Hypothalamus (tissue), 51 donors: ENCODE data around the gene ZNF783.
"Not testable (repeated sequence)": the region's sequence is repeated elsewhere in the genome, so short reads cannot be mapped to it uniquely, and the experiment has no call there.

Experiments
- DNase-seq, 51 donors: peaks; one replicate each; lab custom pipeline; 2025; lab: John Stamatoyannopoulos, UW

The ZNF783 gene

DNA sequence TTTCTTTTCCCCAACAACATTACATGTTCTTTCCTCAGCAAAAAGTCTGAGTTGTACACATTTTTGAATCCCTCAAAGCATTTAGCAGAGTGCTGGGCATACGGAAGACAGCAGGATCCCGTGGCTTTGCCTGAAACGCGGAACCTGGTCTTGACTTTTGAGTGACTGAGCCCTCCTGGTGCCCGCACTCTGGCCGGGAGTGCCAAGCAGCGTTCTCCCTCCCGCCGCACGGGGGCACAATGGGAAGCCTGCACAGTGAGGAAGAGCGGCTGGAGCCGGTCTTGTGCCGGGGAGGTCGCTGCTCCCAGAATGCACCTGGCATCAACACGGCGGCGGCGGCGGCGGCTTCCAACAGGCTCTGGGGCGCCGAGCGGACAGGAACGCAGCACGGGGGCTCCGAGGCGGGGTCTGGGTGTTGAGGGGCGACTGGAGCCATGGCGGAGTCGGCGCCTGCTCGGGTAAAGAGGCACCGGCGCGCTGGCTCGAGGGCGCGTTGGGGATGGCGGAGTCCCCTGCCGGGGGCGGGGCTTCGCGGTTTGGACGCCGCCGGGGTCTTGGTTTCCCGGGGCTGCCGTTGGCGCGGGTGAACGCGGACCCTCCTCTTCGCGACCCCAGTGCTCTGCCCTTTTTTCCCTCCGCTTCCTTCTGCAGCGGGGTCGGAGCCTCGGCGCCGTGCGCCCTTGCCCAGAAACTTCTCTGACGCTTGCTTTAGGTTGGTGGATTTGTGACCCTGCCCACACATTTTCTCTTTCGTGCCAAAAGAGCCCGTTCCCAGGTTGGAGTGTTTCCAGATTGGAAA, 22.5 kb upstream of the ZNF783 start, which contains the start of gene ZNF212:
TSS of gene ZNF212 (plus strand) at position 307 of the 799 bp plus-strand sequence. CDS start at position 435, 128 bp downstream.
- peak; percentile 30 to 91 (median 84) for DNase-seq

DNA sequence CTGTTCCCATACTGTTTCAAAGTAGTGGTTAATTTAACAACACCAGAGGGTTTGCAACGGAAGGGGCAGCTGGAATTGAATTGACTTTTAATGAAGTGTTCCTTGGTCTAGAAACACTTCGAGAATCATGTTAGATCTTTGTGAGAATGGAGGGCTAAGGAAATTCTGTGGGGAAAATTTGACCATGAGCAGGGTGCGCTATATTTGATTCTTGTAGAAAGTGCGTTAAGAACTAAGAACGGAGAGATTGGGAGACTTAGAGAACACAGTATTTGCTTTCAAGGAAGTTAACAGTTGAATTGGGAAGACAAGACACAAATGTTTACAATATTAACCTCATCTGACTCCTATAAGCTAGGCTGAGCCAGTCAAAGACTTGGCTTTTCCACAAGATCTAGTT, 21.4 kb upstream of the ZNF783 start:
- DNase-seq = no peak

DNA sequence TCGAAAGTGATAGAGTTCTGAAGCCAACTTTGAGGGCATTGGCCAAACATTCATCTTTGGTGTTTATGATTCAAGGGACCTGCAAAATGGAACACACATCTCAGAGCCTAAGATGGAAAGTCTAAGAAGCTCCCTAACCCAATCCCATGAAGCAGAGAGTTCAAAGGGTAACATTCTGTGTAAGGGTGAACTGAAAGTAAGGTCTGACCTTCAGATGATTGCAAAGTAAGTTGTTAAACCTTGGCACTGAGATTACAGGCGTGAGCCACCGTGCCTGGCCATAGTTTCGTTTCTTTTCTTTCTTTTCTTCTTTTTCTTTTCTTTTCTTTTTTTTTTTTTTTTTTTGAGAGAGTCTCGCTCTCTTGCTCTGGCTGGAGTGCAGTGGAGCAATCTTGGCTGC, 20.3 kb upstream of the ZNF783 start:
- DNase-seq = no peak

DNA sequence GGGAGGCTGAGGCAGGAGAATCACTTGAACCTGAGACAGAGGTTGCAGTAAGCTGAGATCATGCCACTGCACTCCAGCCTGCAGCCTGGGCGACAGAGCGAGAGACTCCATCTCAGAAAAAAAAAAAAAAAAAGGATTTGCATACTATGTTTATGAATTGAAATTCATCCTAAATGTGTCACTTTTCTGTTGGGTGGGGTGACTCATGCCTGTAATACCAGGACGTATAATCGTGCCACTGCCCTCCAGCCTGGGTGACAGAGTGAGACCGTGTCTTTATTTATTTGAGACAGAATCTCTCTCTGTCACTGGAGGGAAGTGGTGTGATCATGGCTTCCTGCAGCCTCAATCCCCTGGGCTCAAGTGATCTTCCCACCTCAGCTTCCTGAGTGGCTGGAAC, 16.8 kb upstream of the ZNF783 start:
- DNase-seq = no peak

DNA sequence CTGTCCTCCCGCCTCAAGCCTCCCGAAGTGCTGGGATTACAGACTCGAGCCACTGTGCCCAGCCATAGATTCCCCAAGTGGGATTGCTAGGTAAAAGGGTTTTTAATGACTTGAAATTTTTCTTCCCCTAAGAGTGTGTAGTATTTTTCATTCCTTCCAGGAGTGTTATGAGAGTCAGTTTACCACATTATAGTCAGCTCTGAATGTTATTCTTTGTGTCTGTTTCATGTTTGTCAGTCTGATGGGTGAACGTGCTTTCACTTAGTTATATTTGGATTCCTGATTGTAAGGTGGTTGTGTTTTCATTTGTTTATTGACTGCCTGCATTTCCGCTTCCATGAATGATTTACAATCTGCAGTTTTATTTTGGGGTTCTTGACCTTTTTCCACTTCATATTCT, 16.3 kb upstream of the ZNF783 start:
- DNase-seq = no peak

DNA sequence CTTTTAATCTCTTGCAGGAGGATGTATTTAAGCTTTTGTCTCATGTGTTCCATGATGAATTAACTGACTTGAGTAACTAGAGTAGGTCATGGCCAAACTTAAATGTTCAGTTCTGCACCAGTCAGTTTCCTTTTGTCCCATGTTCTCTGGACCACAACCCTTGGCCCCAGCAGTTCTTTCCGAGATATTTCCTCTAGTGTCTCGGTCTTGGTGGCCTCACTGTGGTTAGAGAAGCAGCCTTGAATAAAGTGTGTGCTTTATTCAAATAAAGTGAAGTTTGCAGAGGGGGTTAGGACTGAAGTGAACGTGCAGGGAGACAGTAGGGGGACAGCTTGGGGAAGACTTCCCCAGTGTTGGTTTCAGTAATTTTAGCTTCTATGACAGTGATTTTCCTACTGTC, 13.2 kb upstream of the ZNF783 start:
- DNase-seq = no peak

DNA sequence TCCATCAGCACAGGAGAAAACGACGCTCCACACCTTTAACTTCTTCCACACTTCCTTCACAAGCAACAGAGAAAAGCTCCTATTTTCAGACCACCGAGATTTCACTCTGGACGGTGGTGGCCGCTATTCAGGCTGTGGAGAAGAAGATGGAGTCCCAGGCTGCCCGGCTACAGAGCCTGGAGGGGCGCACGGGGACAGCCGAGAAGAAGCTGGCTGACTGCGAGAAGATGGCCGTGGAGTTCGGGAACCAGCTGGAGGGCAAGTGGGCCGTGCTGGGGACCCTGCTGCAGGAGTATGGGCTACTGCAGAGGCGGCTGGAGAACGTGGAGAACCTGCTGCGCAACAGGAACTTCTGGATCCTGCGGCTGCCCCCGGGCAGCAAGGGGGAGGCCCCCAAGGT, 11.8 kb upstream of the ZNF783 start:
- DNase-seq = not testable (repeated sequence)

DNA sequence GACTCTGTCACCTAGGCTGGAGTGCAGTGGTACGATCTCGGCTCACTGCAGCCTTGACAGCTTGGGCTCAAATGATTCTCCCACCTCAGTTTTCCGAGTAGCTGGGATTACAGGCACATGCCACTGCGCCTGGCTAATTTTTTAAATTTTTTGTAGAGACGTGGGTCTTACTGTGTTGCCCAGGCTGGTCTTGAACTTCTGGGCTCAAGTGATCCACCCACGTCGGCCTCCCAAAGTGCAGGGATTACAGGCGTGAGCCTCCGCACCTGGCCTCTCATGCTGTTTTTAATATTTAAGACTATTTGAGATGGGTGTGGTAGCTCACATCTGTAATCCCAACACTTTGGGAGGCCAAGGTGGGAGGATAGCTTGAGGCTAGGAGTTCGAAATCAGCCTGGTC, 10.5 kb upstream of the ZNF783 start:
- not testable (repeated sequence) for DNase-seq

DNA sequence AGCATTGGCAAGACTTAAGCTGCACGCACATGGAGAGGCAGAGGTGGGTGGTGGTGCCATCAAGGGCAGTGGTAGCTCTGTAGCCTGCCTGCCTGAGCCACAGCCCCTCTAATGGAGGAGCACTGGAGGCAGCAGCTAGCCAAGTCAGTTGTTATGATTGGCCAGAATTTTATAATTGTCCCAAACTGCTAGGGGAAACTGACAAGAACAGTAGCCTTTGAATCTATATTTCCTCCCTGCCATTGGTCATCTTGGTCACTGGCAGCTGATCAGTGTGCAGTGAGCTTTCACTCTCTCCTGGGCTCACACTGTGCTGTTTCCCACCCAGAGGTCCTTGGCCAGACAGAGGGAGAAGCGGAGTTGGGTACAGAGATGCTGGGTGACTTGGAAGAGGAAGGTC, 9.6 kb upstream of the ZNF783 start:
- DNase-seq = no peak

DNA sequence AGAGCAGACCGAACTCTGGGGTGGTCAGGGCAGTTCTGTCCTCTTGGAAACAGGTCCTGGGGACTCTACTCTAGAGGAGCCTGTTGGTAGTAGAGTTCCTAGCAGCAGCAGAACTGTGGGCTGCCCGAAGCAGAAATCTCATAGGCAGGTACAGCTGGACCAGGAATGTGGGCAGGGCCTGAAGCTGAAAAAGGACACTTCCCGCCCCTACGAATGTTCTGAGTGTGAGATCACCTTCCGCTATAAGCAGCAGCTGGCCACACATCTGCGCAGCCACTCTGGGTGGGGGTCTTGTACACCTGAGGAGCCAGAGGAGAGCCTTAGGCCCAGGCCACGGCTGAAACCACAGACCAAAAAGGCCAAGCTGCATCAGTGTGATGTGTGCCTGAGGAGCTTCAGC, 8.3 kb upstream of the ZNF783 start:
- no peak for DNase-seq

DNA sequence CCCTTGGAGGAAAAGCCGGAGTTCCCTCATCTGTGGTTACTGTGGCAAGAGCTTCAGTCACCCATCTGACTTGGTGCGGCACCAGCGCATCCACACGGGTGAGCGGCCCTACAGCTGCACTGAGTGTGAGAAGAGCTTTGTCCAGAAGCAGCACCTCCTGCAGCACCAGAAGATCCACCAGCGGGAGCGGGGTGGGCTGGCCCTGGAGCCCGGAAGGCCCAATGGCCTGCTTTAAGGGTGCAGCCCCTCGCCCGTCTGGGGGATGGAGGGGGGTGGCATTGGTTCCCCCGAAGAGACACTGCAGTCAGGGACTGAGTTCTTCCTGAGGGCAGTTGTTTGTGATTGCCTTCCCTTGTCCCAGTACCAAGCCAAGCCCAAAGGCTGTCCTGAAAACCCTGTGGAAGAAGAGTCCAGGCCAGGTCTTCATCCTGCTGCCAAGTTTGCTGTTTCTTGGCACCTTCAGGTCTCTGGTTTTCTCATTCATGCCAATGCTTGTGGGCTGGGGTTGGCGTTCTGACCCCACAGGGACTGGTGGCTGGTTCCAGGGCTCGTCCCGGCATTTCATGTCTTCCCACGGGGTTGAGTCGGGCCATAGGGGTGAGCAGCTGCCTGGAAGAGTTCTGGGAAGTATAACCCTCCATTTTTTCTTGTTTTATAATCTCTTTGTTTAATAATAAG, 7.7 kb upstream of the ZNF783 start:
- peak in 12 of 51 donors; percentile 3 to 44 (median 22) for DNase-seq

DNA sequence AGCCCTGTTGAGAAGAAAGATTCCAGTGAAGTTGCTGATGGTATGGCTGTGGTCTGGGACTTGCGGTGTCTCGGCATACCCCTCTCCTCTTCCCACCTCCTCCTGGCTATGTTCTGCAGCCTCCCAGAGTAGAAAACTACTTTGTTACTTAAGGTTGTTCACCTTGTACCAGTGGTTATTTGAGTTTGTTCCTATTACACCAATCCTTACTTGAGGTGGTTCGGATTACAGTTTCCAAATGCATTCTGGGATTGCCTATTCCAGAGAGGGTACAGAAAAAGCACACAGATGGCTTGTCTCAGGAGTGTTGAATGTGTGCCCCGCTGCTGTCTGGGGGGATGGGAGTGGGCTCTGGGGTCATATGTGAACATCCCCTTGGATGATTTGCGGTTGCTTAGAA, 6.8 kb upstream of the ZNF783 start:
- DNase-seq = no peak

DNA sequence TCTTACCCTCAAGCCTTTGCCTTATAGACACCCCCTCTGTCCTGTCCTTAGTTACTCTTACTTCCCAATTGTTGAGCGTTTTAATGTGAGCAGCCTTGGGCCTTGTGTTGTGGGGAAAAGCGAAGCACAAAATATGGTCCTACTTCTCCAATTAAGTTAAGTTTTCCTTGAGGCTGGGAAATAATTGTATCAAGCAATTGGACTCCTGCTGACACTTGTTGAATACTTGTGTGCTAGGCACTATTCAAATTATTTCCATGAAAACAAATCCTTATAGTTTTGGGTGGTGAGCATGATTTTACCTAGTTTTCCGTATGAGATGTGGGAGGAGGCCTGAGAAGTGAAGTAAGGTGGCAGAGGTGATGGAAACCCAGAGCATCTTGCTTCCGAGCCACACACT, 5.4 kb upstream of the ZNF783 start:
- DNase-seq = no peak

DNA sequence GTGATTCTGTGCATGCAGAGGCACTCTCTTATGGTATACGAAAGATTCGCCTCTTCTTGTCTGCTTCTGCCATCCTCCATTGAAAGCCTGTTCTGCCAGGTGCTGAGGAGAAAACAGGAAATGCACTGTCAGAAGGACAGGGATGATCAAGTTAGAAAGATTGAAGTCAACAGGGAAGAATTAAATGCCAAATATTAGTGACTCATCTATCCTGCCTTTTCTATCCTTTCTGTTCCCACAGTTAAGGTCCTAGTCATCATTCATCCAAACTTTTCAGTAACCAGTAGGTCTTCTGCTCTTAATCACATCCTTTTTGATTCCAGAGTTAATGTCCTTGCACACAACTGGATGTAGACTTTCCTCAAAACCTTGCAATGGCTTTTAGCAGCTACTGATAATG, 4.8 kb upstream of the ZNF783 start:
- no peak for DNase-seq

DNA sequence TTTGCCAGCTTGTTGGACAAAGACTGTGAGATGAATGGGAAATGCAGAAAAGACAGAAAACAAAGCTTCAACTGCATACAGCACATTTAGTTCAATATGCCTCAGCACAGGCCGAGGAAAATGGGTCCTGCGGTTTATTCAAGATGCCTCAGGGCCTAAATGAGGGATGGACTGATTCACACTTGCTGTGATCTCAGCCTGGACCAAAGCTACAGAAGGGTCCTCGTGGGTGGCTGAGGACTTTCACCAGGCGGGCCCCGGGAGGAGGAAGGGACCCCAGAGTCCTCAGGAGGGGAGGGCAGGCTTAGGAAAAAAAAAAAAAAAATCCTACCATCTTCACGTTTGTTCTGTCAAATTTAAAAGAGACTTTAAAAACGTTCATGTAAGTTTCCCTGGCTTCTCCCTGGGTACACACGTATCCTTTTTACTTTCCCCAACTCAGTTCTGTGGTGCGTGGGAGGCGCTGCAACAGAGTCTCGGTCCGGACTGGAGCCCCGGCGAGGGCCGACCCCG, 624 bp upstream of the ZNF783 start:
- DNase-seq = peak in 7 of 51 donors; percentile 10 to 52 (median 32)

DNA sequence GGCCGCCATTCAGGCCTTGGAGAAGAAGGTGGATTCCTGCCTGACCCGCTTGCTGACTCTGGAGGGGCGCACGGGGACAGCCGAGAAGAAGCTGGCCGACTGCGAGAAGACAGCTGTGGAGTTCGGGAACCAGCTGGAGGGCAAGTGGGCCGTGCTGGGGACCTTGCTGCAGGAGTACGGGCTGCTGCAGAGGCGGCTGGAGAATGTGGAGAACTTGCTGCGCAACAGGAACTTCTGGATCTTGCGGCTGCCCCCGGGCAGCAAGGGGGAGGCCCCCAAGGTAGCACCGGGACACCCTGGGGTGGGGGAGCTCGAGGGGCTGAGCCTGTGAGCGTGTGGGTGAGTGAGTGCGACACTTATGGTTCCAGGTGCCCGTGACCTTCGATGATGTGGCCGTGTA, 4.5 kb downstream of the ZNF783 start:
- DNase-seq = no peak

DNA sequence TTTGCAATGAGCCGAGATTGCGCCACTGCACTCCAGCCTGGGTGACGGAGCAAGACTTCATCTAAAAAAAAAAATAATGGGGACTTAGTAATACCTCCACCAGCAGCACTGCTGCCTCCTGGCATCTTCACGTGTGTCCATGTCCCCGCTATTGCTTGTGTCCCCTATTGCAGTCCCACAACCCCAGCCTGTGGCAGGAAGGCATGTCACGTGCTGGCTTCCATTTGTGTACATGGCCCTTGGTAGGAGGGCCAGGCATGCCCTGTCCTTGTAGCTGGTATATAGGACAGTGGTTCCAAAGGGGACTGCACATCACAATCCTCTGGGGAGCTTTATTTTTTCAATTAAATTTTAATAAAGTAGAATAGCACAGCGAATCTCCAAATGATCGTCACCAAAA, 5.7 kb downstream of the ZNF783 start:
- DNase-seq = no peak

DNA sequence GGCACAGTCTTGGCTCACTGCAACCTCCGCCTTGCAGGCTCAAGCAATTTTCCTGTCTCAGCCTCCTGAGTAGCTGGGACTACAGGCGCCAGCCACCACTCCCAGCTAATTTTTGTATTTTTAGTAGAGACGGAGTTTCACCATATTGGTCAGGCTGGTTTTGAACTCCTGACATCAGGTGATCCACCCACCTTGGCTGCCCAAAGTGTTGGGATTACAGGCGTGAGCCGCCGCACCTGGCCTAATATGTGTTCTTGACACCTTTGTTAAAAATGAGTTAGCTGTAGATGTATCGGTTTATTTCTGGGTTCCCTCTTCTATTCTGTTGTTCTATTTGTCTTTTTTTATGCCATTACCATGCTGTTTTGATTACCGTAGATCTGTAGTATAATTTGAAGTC, 12.4 kb downstream of the ZNF783 start:
- not testable (repeated sequence) for DNase-seq

DNA sequence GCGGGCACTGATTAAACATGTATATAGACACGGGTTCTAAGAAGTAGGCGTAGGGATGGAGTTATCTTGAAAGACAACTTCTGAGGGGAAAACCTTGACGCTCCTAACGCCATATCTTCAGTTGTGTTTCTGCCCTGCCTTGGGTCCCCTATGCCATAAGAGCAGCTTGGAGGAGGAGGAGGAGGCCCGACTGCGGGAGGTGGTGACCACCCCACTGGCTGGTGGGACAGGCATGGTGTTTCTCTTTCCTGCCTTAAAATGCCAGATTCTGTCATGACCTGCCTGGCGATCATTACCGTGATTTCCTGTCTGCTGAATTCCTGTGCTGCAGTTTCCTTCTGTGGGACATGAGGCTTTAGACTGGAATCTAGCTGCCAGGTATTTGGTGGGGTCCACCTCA, 15.9 kb downstream of the ZNF783 start:
- no peak for DNase-seq

DNA sequence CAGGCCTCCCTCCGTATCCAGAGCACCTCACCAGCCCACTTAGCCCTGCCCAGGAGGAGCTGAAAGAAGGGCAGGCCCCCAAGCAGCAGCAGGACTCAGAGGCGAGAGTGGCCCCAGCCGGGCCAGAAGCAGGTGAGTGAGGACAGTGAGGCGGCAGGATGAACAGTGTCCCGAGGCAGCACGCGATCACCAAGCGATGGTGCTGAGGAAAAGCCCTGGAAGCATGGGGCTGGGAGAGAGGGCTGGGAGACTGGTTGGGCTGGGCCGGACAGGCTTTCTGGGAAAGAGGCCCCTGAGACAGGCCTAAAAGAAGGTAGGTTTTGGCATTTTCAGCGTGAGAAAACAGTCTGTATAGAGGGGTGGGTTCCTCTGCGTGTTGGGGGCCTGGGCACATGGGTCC, 16.4 kb downstream of the ZNF783 start:
- no peak for DNase-seq

DNA sequence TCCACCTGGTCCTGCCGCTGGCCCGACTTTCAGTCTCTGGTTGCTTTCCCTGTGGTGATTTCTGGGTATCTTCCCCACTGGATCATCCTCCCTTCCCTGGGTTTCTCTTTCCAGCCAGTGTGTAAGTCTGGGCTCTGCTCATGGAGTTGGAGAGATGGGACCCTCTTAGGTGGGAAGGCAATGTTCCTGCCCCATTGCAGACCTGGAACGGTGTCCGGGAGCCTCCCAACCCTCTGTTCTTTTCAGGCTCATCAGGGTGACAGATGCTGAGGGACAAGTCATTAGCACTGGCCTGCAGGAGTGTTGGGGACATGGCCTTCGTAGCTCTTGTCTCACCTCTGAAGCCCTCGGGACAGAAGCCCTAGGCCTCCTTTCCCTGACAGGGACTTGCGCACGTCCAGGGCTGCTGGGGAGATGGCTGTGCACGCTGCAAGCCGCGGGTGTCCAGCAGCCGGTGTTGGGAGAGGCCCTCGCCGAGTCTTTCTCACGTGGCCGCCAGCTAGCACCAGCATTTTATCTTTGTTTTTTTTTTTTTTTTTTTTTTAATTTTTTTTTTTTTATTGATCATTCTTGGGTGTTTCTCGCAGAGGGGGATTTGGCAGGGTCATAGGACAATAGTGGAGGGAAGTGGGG, 17.2 kb downstream of the ZNF783 start:
- DNase-seq = no peak

DNA sequence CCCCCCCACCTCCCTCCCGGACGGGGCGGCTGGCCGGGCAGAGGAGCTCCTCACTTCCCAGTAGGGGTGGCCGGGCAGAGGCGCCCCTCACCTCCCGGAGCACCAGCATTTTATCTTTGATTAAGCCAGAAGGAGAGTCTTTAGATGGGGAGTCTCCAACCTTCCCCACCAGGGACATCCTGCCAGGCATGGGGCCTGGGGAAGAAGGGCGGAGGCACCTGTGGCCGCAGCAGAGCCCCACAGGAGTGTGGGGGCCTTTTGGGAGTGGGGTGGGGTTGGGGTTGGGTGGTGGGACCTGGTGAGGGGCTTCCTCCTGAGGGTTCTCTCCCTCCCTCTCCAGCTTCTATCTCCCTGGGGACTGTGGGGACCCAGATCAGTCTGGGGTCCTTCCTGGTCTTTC, 18.2 kb downstream of the ZNF783 start:
- DNase-seq = no peak
